ENCODE data around the gene OR2W1. TPM values are rescaled to one million over a fixed set of nuclear protein-coding genes. Genes with fewer than 3 reads are reported as not detected.

Gene OR2W1, protein sequence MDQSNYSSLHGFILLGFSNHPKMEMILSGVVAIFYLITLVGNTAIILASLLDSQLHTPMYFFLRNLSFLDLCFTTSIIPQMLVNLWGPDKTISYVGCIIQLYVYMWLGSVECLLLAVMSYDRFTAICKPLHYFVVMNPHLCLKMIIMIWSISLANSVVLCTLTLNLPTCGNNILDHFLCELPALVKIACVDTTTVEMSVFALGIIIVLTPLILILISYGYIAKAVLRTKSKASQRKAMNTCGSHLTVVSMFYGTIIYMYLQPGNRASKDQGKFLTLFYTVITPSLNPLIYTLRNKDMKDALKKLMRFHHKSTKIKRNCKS
- not detected for total RNA-seq

GRCh38 chr6:29045075-29045474 is at the start of gene OR2W1:
TSS of gene OR2W1 (minus strand) at chr6:29045175. CDS start at chr6:29045175, 0 bp downstream.
- intact Hi-C loops (cut with micrococcal nuclease), result no loop called here
- no peak for DNase-seq
- no peak within 1 kb of the TSS for H3K4me3 Mint-ChIP-seq
- CTCF ChIA-PET, result no interaction called here
- no peaks in the 10 kb centered on the region for H3K9me3 Mint-ChIP-seq
- peaks cover 35% of the 10 kb centered on the region for H3K27me3 Mint-ChIP-seq
- H3K36me3 Mint-ChIP-seq, result no peaks in the 10 kb centered on the region
- no peaks in the 10 kb centered on the region for H3K4me1 Mint-ChIP-seq (ENCODE audit: low read depth)
- H3K27ac Mint-ChIP-seq, result no peak within 1 kb of the TSS
- POLR2A ChIA-PET, result no interaction called here

- no peak for DNase-seq
- ChIA-PET POLR2A (no interaction called here), CTCF (no interaction called here)
- Mint-ChIP-seq H3K27ac (no peak overlapping the region), H3K36me3 (no peaks in the 10 kb centered on the region), H3K4me1 (ENCODE audit: low read depth) (no peaks in the 10 kb centered on the region), H3K4me3 (no peak overlapping the region), H3K9me3 (no peaks in the 10 kb centered on the region), H3K27me3 (peaks cover 27% of the 10 kb centered on the region)
- intact Hi-C loops (cut with micrococcal nuclease), result no loop called here
These were observed 48.0 kb upstream of the OR2W1 start for GRCh38 chr6:29092957-29093356.

GRCh38 chr6:29087213-29087612 is 42.2 kb upstream of the OR2W1 start, which contains the start of gene OR2B3:
TSS of gene OR2B3 (minus strand) at chr6:29087313. CDS start at chr6:29087248, 65 bp downstream.
- Mint-ChIP-seq H3K27me3 (peaks cover 38% of the 10 kb centered on the region), H3K4me1 (ENCODE audit: low read depth) (no peaks in the 10 kb centered on the region), H3K27ac (no peak within 1 kb of the TSS), H3K4me3 (no peak within 1 kb of the TSS), H3K36me3 (no peaks in the 10 kb centered on the region), H3K9me3 (no peaks in the 10 kb centered on the region)
- intact Hi-C loops (cut with micrococcal nuclease), result no loop called here
- ChIA-PET CTCF (no interaction called here), POLR2A (no interaction called here)
- no peak for DNase-seq

- Mint-ChIP-seq H3K4me1 (ENCODE audit: low read depth) (no peaks in the 10 kb centered on the region), H3K27me3 (peaks cover 12% of the 10 kb centered on the region), H3K9me3 (no peaks in the 10 kb centered on the region), H3K36me3 (no peaks in the 10 kb centered on the region), H3K4me3 (no peak overlapping the region), H3K27ac (no peak overlapping the region)
- CTCF ChIA-PET, result no interaction called here
- POLR2A ChIA-PET, result no interaction called here
- intact Hi-C loops (cut with micrococcal nuclease), result no loop called here
- no peak for DNase-seq
These were observed 37.5 kb upstream of the OR2W1 start for GRCh38 chr6:29082457-29082856.

GRCh38 chr6:29081312-29081711 is 36.3 kb upstream of the OR2W1 start:
- intact Hi-C loops (cut with micrococcal nuclease), result no loop called here
- no peak overlapping the region for H3K27ac Mint-ChIP-seq
- ChIA-PET CTCF (interaction anchor here (1.2 kb wide), 1 partner anchor 9 kb away, joined by 3 read pairs; no protein-coding TSS in a partner anchor), POLR2A (no interaction called here)
- no peaks in the 10 kb centered on the region for H3K9me3 Mint-ChIP-seq
- H3K27me3 Mint-ChIP-seq, result peaks cover 8% of the 10 kb centered on the region
- DNase-seq, result no peak
- no peaks in the 10 kb centered on the region for H3K4me1 Mint-ChIP-seq (ENCODE audit: low read depth)
- no peaks in the 10 kb centered on the region for H3K36me3 Mint-ChIP-seq
- H3K4me3 Mint-ChIP-seq, result no peak overlapping the region

- Mint-ChIP-seq H3K36me3 (no peaks in the 10 kb centered on the region), H3K27me3 (peaks cover 6% of the 10 kb centered on the region), H3K4me3 (no peak overlapping the region), H3K9me3 (no peaks in the 10 kb centered on the region), H3K4me1 (ENCODE audit: low read depth) (no peaks in the 10 kb centered on the region), H3K27ac (no peak overlapping the region)
- ChIA-PET POLR2A (no interaction called here), CTCF (no interaction called here)
- DNase-seq, result no peak
- intact Hi-C loops (cut with micrococcal nuclease), result no loop called here
These were observed 34.2 kb upstream of the OR2W1 start for GRCh38 chr6:29079203-29079602.

- Mint-ChIP-seq H3K27me3 (peaks cover 37% of the 10 kb centered on the region), H3K27ac (no peak overlapping the region), H3K36me3 (peaks cover 3% of the 10 kb centered on the region), H3K4me1 (ENCODE audit: low read depth) (no peaks in the 10 kb centered on the region), H3K9me3 (peaks cover 2% of the 10 kb centered on the region), H3K4me3 (no peak overlapping the region)
- no peak for DNase-seq
- ChIA-PET CTCF (interaction anchor here (0.5 to 1.6 kb wide), 3 partner anchors 9 to 379 kb away, joined by 3 read pairs; no protein-coding TSS in a partner anchor), POLR2A (no interaction called here)
- intact Hi-C loops (cut with micrococcal nuclease), result no loop called here
These were observed 27.1 kb upstream of the OR2W1 start for GRCh38 chr6:29071831-29072723.

GRCh38 chr6:29051680-29052079 is 6.7 kb upstream of the OR2W1 start:
- Mint-ChIP-seq H3K9me3 (no peaks in the 10 kb centered on the region), H3K27ac (no peak overlapping the region), H3K36me3 (no peaks in the 10 kb centered on the region), H3K4me3 (no peak overlapping the region), H3K4me1 (ENCODE audit: low read depth) (no peaks in the 10 kb centered on the region), H3K27me3 (peaks cover 37% of the 10 kb centered on the region)
- CTCF ChIA-PET, result no interaction called here
- intact Hi-C loops (cut with micrococcal nuclease), result no loop called here
- POLR2A ChIA-PET, result no interaction called here
- DNase-seq, result no peak

- peaks cover 30% of the 10 kb centered on the region for H3K27me3 Mint-ChIP-seq
- no peaks in the 10 kb centered on the region for H3K4me1 Mint-ChIP-seq (ENCODE audit: low read depth)
- no peaks in the 10 kb centered on the region for H3K9me3 Mint-ChIP-seq
- H3K4me3 Mint-ChIP-seq, result no peak overlapping the region
- H3K36me3 Mint-ChIP-seq, result no peaks in the 10 kb centered on the region
- intact Hi-C loops (cut with micrococcal nuclease), result no loop called here
- DNase-seq, result no peak
- POLR2A ChIA-PET, result no interaction called here
- CTCF ChIA-PET, result no interaction called here
- H3K27ac Mint-ChIP-seq, result no peak overlapping the region
These were observed 9.0 kb downstream of the OR2W1 start for GRCh38 chr6:29035951-29036350.

DNA sequence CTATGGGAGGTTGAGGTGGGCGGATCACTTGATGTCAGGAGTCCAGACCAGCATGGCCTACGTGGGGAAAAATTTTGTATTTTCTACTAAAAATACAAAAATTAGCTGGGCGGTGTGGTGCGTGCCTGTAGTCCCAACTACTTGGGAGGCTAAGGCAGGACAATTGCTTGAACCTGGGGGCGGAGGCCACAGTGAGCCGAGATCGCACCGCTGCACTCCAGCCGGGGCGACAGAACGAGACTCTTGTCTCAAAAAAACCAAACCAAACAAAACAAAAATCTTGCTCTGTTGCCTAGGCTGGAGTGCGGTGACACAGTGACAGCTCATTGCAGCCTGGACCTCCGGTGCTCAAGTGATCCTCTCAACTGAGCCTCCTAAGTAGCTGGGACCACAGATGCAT is 16.2 kb downstream of the OR2W1 start:
- Mint-ChIP-seq H3K27me3 (peaks cover 39% of the 10 kb centered on the region), H3K9me3 (no peaks in the 10 kb centered on the region), H3K27ac (no peak overlapping the region), H3K4me3 (no peak overlapping the region), H3K36me3 (no peaks in the 10 kb centered on the region), H3K4me1 (ENCODE audit: low read depth) (no peaks in the 10 kb centered on the region)
- POLR2A ChIA-PET, result no interaction called here
- DNase-seq, result no peak
- CTCF ChIA-PET, result no interaction called here
- intact Hi-C loops (cut with micrococcal nuclease), result no loop called here

- H3K27ac Mint-ChIP-seq, result no peak overlapping the region
- no peaks in the 10 kb centered on the region for H3K4me1 Mint-ChIP-seq (ENCODE audit: low read depth)
- CTCF ChIA-PET, result no interaction called here
These were observed 18.9 kb downstream of the OR2W1 start for GRCh38 chr6:29025927-29026585.

GRCh38 chr6:29021434-29021833 is 23.5 kb downstream of the OR2W1 start:
- H3K27ac Mint-ChIP-seq, result no peak overlapping the region
- H3K27me3 Mint-ChIP-seq, result peaks cover 24% of the 10 kb centered on the region
- intact Hi-C loops (cut with micrococcal nuclease), result no loop called here
- H3K36me3 Mint-ChIP-seq, result no peaks in the 10 kb centered on the region
- DNase-seq, result no peak
- ChIA-PET POLR2A (no interaction called here), CTCF (interaction anchor here (5.0 kb wide), 1 partner anchor 184 kb away, joined by 38 read pairs; no protein-coding TSS in a partner anchor)
- peaks cover 2% of the 10 kb centered on the region for H3K9me3 Mint-ChIP-seq
- peaks cover 2% of the 10 kb centered on the region for H3K4me1 Mint-ChIP-seq (ENCODE audit: low read depth)
- no peak overlapping the region for H3K4me3 Mint-ChIP-seq

More at GRCh38 chr6:29025927-29026585, 18.9 kb downstream of the OR2W1 start:
- Mint-ChIP-seq H3K9me3 (peaks cover 2% of the 10 kb centered on the region), H3K36me3 (no peaks in the 10 kb centered on the region), H3K4me3 (no peak overlapping the region), H3K27me3 (peaks cover 40% of the 10 kb centered on the region)
- intact Hi-C loops (cut with micrococcal nuclease), result no loop called here
- POLR2A ChIA-PET, result no interaction called here
- no peak for DNase-seq
